ENCODE results near the gene HSD17B11. TPM values are rescaled to one million over a fixed set of nuclear protein-coding genes. Genes with fewer than 3 reads are reported as not detected.

HSD17B11 gene, protein sequence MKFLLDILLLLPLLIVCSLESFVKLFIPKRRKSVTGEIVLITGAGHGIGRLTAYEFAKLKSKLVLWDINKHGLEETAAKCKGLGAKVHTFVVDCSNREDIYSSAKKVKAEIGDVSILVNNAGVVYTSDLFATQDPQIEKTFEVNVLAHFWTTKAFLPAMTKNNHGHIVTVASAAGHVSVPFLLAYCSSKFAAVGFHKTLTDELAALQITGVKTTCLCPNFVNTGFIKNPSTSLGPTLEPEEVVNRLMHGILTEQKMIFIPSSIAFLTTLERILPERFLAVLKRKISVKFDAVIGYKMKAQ
- 30.1 TPM for total RNA-seq

DNA sequence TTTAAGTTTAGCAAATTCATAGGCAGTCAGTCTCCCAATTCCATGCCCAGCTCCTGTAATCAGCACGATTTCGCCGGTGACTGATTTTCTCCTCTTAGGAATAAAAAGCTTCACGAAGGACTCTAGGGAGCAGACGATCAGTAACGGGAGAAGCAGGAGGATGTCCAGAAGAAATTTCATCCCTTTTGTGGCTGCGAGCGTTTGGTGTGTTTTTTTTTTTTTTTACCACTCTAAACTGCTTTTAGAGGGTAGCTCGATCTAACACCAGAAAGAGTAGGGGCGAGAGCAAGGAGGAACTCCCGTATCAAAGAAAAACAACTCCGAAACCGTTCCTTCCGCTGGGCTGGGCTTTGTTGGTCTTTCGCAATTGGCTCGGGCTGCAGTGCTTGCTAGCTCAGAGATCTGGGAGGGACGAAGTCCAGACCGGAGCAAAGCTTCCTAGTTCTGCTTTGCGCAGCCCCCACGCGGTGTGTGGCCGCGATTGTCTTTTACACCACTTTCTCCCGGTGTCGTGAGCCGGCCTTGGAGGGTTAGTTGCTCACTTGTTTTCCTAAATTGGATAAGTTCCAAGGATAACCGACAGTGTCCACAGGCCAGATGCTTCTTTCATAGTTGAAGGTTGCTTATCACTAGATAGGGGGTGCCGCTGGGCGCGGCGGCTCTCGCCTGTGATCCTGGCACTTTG is at the start of gene HSD17B11:
Gene HSD17B11, minus strand, starts transcription at position 298 of the 685 bp plus-strand sequence. Its CDS starts 118 bp downstream, at position 180.

DNA sequence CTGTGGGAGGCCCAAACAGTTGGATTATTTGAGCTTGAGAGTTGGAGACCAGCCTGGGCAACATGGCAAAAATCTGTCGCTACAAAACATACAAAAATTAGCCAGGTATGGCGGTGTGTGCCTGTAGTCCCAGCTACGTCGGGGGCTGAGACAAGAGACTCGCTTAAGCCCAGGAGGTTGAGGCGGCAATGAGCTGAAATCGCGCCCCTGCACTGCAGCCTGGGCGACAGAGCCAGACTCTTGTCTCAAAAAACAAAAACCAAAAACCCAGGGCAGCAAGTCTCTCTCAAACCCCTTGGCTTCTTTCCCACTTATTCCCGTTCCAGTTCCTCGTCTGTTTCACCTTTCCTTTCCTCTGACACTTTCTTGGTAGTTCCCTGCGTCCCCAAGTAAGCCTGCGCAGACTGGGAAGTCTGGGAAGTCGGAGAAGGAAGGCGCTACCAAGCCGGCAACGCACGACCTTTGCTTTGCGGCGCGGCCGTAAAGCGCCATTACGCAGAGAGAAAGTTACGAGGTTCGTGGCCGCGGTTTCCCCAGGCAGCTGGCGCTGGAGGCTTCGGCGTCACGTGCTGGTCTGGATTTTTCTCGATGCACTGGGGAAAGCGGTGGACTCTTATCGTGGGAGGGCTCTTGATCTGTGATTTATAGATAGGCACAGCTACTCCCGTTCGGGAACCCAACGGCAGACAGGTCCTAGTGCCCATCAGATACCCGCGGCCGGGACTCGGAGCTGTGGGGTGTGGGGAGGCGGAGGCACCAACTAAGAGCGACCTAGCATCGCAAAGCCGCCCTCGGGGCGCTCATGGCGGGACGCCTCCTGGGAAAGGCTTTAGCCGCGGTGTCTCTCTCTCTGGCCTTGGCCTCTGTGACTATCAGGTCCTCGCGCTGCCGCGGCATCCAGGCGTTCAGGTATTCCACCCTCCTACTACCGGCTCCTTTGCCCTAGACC is 31.4 kb upstream of the HSD17B11 start, which contains the start of gene NUDT9:
Gene NUDT9, plus strand, starts transcription at position 470 of the 949 bp plus-strand sequence. Its CDS starts 333 bp downstream, at position 803.

DNA sequence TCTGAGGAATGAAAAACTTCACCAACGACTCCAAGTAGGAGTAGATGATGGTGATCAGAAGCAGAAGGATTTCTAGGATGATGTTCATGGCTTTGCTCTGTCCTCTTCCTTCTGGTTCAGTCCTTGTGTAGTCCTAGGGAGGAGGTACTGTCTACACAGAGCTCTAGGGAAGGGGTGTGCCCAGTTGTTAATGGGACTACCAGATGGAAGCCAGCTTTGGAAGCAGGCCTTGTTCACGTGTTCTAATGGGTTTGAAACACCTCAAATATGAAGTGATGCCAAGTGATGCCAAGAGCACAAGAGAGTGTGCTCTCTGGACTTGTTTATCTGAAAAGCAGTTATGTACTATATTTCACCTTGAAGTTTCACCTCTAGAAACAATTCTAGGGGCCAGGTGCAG is 68.2 kb downstream of the HSD17B11 start, which contains the start of gene HSD17B13:
Gene HSD17B13, minus strand, starts transcription at position 129 of the 400 bp plus-strand sequence. Its CDS starts 41 bp downstream, at position 88.

Other genes starting within 250 kb of the HSD17B11 start
- gene KLHL8, start 170.6 kb downstream of the HSD17B11 start, total RNA-seq: 58.7 TPM
- 0.27 TPM for gene HSD17B13, start 68.3 kb downstream of the HSD17B11 start, total RNA-seq
- 34.5 TPM for gene NUDT9, start 31.4 kb upstream of the HSD17B11 start, total RNA-seq
- 261 TPM for gene SPARCL1, start 138.2 kb upstream of the HSD17B11 start, total RNA-seq
- gene DSPP, start 217.3 kb upstream of the HSD17B11 start, total RNA-seq: 0.05 TPM

All from camera-type eye (tissue), 1 donor.